GM21619 (cell line): ENCODE measurements around the gene MYCBPAP.
A peak's percentile ranks its signal among the peaks of the same experiment; 100 is the strongest.

Experiments
- ATAC-seq: cut with Tn5 transposase; IDR thresholded peaks from one replicate; pipeline ENCODE4 v1.9.1; 2021; ENCODE audit not compliant: unreplicated experiment

Gene MYCBPAP

DNA sequence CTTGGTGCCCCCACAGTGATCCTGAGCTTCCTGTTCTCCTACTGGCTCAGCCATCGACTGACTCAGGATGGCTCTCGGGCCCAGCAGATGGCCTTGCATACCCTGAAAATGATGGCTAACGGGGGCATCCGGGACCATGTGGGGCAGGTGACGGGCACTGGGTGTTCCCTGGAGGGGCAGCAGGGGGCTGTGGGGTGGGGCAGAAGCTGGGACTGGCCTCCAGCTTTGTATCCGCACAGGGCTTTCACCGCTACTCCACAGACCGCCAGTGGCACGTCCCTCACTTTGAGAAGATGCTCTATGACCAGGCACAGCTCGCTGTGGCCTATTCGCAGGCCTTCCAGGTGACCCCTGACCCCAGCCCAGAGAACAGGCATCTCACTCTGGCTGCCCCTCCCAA lies 41.7 kb downstream of the MYCBPAP start:
- ATAC-seq = no peak

DNA sequence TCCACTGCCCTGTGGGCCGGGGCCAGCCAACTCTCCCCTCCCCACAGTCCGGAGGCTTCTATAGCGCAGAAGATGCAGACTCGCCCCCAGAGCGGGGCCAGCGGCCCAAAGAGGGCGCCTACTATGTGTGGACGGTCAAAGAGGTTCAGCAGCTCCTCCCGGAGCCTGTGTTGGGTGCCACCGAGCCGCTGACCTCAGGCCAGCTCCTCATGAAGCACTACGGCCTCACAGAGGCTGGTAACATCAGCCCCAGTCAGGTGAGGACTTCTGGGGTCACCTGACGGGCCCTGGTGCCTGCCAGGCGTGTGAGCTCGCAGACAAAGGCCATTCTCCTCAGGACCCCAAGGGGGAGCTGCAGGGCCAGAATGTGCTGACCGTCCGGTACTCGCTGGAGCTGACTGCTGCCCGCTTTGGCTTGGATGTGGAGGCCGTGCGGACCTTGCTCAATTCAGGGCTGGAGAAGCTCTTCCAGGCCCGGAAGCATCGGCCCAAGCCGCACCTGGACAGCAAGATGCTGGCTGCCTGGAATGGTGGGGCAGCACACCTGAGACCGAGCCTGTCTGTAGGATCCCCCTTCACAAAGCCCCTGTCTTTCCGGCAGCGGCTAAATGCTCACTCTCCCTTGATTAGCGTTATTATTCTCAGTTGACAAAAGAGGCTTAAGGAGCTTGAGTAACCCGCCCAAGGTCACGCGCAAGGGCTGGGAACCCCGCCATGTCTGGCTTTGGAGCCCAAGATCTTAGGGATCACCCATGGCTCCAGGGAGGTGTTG lies 42.6 kb downstream of the MYCBPAP start:
- ATAC-seq = no peak

DNA sequence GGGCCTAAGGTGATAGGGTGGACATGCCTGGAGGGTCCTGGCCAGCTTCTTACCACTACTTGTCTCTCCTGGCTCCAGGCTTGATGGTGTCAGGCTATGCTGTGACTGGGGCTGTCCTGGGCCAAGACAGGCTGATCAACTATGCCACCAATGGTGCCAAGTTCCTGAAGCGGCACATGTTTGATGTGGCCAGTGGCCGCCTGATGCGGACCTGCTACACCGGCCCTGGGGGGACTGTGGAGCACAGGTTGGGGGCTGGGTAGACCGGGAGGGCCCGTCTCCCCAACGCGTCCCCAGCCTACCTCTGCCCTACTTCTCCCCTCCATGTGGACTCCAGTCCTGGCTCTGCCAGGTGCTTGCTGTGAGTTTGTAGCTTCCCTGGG lies 43.2 kb downstream of the MYCBPAP start:
- no peak for ATAC-seq

DNA sequence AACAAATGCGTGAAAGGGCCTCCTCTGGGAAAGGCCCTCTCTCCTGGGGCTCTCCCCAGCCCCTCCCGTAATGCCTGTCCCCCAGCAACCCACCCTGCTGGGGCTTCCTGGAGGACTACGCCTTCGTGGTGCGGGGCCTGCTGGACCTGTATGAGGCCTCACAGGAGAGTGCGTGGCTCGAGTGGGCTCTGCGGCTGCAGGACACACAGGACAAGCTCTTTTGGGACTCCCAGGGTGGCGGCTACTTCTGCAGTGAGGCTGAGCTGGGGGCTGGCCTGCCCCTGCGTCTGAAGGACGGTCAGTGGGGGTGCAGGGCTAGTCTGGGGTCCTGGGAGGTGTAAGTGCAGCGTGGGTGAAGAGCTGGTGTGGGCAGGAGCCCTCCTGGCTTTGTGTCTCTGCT lies 43.6 kb downstream of the MYCBPAP start:
- no peak for ATAC-seq

DNA sequence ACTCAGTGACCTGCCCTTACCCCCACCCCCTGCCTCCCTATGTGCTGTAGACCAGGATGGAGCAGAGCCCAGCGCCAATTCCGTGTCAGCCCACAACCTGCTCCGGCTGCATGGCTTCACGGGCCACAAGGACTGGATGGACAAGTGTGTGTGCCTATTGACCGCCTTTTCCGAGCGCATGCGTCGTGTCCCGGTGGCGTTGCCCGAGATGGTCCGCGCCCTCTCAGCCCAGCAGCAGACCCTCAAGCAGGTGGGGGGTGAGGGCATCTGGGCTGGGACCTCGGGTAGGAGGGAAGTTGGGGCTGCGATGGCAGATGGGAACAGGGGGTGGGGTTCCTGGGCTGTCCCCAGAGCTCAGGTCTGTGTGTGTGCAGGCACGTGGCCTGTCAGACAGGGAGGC lies 46.0 kb downstream of the MYCBPAP start:
- no peak for ATAC-seq

DNA sequence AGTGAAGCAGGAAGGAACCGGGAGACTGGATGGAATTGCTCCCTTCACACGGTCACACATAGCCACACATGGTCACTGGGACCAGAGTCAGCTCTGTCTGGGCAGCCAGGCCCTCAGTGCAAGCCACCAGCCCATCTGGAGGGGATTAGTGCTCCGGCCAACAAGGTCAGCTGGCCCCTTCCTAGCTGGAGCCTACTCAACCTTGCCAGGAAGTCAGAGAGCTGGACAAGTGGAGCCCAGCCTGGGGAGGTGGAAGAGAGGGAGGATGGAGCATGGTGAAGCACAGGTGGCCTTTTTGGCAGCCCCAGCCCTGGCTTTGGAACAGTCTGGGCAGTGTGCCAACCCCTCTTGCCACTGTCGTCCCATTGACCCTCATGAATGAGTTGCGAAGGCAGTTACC lies 48.6 kb downstream of the MYCBPAP start:
- no peak for ATAC-seq

DNA sequence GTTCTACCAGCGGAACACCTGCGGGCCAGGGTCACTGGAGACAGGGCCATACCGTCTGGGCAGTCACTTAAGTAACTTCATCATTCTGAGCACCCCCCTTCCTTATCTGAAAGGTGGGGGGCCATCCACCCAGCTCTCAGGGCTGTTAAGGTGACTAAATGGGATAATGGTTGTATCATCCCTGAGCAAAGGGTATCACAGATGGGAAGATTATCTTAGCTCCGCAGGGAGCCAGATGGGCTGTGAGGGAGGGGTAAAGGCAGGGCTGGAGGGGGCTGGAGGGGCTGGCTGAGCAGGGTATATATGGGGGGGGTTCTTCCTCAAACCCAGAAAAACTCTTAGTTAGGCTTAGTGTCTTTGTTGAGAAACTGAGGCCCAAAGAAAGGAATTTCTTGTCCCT lies 49.4 kb downstream of the MYCBPAP start:
- no peak for ATAC-seq

DNA sequence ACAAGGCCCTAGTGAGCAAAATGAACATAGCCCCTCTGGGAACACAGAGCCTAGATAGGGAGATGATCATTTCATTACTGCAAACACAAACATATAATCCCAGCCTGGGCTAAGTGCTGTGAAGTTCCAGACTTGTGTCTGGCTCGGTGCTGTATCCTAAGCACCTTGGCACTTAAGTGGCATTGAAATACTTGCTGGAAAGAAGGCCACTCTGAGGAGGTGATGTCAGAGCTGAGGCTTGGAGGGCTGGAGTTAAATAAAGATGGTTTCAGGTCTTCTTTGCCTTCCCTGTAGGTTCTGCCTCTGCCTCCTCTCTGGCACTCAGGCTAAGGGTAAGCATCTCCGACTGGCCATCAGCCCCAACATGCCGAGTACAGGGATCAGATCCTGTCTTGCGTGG lies 49.9 kb downstream of the MYCBPAP start:
- no peak for ATAC-seq

DNA sequence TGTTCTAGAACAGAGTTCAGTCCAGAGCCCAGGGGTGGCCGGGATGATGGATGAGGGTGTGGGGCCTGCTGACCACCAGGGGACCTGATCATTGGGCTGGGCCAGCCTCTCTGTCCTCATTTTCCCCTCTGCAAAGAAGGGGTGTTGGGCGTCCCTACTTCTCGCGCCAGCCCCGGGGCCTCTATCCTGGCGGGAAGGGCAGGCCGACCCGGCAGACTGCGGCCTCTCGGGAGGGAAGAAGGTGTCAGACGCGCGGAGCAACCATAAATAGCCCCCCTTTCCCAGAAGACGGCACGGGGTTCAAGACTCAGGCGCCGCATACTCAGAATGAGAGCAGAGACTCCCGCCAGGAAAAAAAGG lies 50.3 kb downstream of the MYCBPAP start:
- ATAC-seq = no peak

DNA sequence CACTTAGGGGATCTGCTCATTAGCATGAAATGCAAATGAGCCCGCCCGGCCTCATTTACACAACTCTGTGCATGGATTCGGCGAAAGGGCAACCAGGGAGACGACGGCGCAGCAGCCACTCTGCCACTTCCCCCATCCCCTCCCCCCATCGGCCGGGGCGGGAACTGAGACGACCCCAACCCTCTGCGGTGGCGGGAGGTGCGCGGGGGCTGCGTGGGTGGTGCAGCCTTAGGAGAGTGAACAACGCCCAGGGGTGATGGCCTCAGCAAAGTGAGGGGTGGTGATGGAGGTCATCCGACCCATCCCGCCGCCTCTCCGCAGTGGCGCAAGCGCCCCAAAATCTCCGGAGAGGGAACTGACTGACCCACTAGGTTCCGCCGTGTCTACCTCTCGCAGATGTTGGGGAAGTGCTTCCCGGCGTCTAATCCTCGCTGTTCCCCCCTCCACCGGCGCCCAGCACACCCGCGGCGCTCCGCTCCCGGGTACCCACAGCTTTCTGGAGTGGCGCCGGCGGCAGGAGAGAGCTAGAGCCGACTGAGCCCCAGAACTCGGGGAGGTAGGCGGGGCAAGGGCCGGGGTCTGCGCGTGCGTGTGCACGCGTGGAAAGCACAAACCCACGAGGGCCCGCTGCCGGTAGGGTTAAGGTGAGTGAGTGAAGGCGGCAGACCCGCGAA lies 50.8 kb downstream of the MYCBPAP start:
- no peak for ATAC-seq

DNA sequence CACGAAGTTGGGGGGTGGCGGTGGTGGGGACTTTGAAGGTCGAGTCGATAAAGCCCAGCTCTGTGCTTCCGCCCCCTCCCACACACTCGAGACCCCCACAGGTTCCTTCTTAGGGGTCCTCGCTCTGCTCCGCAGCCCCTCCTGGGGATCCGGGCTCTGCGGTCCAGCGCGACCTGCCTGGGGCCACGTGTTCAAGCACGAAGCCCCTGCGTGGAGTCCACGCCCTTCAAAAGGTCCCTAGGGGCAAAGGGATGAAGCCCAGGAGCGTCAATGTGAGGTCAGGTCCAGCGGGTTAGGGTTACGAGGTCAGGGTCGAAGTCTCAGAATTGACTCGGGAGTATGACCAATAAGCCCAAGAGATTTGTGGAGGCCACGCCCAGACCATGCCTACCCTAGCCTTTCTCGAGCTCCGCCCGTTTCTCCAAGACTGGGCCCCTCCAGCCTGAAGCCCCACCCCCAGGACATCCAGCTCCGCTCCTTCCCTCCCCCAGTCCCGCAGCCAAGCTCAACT lies 51.5 kb downstream of the MYCBPAP start:
- no peak for ATAC-seq

DNA sequence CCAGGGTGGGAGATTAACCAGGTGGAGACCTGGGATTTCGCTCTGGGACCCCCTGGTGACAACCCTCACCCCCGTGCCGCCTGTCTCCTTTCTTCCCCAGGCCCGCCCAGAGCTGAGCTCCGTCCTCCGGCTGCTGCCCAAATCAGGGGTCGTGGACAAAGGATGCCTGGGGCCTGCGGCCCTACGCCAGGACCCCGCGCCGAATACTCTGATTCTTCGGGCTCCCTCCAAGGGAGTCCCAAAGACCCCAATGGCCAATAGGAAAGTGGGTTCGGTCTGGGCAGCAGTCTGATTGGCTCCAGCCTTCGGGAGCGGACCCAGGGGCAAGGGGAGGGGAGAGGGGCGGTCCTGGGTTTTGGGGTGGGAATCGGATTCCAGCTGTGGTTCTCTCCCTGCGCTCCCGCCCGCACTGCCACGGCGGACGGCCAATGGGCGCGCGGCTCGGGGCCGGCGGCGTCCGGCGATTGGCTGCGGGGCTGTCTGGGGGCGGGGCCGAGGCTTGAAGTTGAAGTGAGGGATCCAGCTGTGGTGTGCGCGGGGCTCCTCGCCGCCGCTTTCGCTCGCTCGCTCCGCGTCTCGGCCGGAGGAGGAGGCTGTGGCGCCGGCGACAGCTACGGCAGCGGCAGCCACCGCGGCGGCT lies 52.1 kb downstream of the MYCBPAP start, which contains the start of gene CACNA1G:
Gene CACNA1G (plus strand): TSS at position 531 of the 640 bp plus-strand sequence. CDS start 745 bp downstream, outside the sequence.
- ATAC-seq = peak; percentile 92

DNA sequence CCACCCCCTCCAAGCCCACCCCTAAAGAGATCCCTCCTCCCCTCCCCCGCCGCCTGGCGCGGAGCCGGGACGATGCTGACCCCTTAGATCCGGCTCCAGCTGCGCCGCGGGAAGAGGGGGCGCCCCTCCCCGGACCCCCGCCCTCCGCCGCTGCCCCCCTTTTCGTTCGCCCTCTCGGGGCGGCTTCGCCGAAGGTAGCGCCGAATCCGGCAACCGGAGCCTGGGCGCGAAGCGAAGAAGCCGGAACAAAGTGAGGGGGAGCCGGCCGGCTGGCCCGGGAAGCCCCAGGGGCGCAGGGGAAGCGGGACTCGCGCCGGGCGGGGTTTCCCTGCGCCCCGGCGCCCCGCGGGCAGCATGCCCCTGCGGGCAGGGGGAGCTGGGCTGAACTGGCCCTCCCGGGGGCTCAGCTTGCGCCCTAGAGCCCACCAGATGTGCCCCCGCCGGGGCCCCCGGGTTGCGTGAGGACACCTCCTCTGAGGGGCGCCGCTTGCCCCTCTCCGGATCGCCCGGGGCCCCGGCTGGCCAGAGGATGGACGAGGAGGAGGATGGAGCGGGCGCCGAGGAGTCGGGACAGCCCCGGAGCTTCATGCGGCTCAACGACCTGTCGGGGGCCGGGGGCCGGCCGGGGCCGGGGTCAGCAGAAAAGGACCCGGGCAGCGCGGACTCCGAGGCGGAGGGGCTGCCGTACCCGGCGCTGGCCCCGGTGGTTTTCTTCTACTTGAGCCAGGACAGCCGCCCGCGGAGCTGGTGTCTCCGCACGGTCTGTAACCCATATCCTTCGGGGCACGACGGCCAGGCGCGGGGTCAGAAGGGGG lies 52.9 kb downstream of the MYCBPAP start:
- peak; percentile 18 for ATAC-seq

DNA sequence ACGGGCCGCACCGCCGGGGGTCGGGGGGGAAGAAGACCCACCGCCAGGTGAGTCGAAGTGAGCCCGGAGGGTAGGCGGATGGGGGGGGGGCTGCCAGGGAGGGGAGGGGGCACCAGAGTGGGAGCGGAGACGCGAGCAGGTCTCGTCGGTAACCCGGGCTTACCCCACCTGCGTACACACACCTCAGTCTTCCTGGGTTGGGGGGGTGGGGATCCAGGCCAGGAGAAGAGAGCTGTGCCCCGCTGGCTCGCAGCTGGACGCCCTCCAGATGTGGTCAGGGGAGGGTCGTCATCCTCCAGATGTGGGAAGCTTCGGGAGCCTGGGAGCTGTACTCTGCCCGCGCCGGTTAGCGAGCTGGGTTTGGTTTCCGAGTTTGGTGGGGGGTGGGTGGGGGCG lies 53.5 kb downstream of the MYCBPAP start:
- ATAC-seq = no peak

DNA sequence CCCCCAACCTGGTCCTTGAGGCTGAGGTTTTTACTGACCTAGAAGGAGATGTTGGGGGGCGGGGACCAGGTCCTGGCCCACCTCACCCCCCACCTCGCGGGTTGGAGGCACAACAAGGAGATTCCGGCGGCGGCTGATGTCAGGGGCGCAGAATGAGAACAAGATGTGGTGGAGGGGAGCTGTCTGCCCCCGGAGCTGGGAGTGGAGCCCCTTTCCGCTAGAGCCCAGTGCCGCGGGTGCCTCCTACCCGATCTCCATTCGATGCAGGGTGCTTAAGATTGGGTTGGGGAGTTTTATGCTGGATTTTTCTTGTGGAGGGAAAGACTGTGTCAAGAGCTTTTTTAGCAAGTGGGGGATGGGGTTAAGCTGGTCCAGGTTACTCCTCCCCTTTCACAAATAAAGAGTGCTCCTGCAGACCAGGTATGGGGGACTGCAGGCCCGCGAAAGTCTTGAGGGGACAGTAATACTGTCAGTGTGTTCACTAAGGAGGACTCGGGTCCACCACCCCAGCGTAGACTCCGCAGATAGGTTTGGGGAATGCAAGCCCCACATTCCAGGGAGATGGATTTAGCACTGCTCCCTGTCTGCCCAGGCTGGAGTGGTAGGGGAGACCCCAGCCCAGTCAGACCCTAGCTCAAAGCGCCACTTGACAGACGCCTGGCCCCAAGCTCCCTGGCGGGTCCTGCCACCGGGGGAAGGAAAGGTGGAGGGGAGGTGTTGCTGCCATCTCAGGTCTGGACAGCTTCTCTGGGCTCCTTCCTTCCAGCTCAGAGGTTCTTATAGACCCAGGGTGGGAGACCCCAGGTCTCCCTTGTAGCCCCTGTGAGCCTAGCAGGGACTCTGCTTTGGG lies 54.2 kb downstream of the MYCBPAP start:
- no peak for ATAC-seq

DNA sequence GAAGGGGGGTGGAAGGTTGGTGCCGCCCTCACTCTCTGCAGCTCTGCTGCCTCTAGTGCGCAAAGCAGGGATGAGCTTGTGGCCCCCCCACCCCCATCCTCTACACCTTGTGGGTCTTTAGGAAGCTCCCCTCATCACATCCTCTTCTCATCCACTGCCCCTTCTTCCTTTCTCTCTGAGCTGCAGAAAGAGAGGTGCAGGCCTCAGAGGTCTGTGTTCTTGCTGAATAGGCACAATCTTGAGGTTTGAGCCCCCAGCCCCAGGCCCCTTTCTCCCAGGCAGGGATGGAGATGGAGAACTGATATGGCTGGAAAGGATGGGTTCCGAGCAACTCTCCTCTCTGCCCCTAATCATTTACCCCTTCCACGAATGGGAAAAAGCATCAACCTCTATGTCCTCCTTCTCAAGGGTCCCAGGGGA lies 54.9 kb downstream of the MYCBPAP start:
- ATAC-seq = no peak

DNA sequence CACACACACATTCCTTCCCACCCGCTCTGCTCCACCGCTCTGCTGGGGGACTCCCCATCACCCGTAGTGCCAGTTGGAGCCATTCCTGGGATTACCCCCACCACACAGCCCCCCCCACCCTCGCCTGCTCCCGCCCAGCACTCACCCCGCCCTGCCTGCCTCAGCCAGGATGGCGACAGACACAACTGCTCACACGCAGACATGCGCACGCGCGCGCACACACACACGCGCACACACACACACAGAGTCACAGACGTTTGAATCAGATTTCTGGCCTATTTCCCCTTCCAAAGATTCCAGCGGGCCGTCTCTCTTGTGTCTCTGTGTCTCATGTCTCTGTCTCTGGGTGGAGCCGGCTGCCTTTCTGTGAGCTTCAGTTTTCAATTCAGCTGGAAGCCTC lies 56.7 kb downstream of the MYCBPAP start:
- no peak for ATAC-seq

DNA sequence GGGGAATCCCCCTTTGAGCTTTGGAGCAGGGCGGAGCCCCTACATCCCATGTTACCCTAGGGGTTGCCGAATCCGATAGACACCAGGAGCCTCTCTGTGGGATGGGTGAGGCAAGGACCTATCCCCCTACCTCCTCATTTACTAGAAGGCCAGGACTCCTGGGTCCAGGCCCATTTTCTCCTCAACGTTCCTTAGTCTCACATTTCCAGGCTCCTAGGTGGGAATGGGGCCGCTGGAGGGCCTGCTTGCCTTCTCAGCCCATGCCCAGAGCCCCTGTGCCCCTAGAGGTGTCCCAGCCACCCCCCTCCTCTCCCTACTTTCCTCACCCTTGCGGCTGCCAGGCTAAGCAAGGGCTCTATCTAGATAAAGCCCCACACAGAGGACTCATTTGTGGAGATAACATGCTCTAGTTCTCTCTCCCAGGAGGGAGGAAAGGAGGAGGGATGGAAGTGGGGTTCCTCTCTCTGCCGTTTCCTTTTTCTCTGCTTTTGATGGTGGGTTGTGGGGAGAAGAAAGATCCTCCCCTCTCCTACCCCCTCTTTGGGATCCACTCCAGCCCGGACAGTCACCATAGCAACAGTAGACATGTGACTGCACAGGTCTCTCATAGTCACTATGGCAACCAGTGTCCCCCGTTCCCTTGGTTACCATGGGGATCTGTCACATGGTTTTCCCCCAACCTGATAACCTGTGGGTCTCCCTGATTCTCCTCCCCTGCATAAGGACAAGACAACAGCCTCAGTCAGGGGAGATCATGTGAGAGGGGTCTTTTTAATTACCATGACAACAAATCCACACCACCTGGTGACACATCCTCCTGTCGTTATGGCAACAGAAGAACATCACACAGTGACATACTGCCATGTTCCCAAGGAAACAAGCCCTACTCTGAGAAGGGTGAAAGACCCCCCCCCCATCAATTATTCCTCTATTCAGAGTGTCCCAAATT lies 57.4 kb downstream of the MYCBPAP start:
- ATAC-seq = no peak

DNA sequence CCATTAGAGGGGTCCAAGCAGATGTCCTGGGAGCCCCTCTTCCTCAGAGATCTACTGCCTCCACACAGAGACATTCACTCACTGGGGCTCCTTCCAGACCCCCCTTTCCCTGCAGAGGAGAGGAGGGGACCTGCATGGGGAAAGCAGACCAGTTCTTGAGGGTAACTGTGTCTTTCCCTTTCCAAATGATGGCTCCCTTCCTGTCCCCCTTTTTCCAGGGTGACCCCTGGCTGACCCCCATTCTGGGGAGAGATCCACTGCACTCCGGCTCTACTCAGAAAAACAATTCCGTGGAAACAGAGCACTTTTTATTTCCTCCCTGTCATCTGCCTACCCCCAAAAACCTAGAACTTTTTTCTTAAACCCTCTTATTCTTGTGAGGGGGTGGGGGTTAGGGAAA lies 58.6 kb downstream of the MYCBPAP start:
- ATAC-seq = no peak
